Suprapubic skin (tissue), 4 donors: ENCODE data around the gene SSR2. TPM values are rescaled to one million over a fixed set of nuclear protein-coding genes. Genes with fewer than 3 reads are reported as not detected.

Source experiments
- DNase-seq, 2 donors: peaks; one replicate each; pipeline ENCODE4 v3.0.0-alpha.2; 2019; ENCODE audit warnings: low spot score in 2 of 2
- H3K27ac ChIP-seq: fragments of 200-600 bp; sonication (generic); one replicate; pipeline ENCODE4 v1.5.1; 2019
- H3K27me3 ChIP-seq: fragments of 200-600 bp; sonication (generic); one replicate; pipeline ENCODE4 v1.5.1; 2019
- H3K36me3 ChIP-seq: fragments of 200-600 bp; sonication (generic); one replicate; pipeline ENCODE4 v1.5.1; 2019
- H3K4me1 ChIP-seq: fragments of 200-600 bp; sonication (generic); one replicate; pipeline ENCODE4 v1.5.1; 2019
- H3K4me3 ChIP-seq: fragments of 200-600 bp; sonication (generic); one replicate; pipeline ENCODE4 v1.5.1; 2019; ENCODE audit warnings: mild to moderate bottlenecking
- H3K9me3 ChIP-seq: fragments of 200-600 bp; sonication (generic); one replicate; pipeline ENCODE4 v1.5.1; 2019
- EP300 ChIP-seq: sonication (generic); formaldehyde crosslinking; IDR thresholded peaks from one replicate; pipeline ENCODE4 v1.6.1; 2017; ENCODE audit warnings: antibody characterized with exemption
- POLR2A ChIP-seq, 2 donors: fragments of 450-650 bp; IDR thresholded peaks; one replicate each; pipeline ENCODE4 v1.6.1; 2017; ENCODE audit warnings: antibody characterized with exemption in 2 of 2, mild to moderate bottlenecking in 2 of 2, moderate library complexity in 2 of 2
- POLR2AphosphoS5 ChIP-seq, 3 donors: sonication (generic); formaldehyde crosslinking; IDR thresholded peaks; one replicate each; pipeline ENCODE4 v1.6.1; 2017; ENCODE audit warnings: antibody characterized with exemption in 3 of 3
- WGBS: methylation state at CpG from one replicate; pipeline ENCODE4 v1.1.5; 2018; 5-methylcytosine and 5-hydroxymethylcytosine counted together
- total RNA-seq, 4 donors: library from RNA; depleted of rRNA; stranded (reverse); fragments of >200 nt; gene quantifications; one replicate each; pipeline ENCODE4 v1.1.0, GENCODE V29; 2016
- TF ChIP-seq, protein P1 (sequence below), 2 donors: fragments of 200-600 bp in 1 of 2; fragments of 450-650 bp in 1 of 2; sonication (generic) in 1 of 2; IDR thresholded peaks; one replicate each; pipeline ENCODE4 v1.5.1; 2016 to 2019; ENCODE audit warnings: antibody characterized with exemption in 2 of 2, mild to moderate bottlenecking in 1 of 2, moderate library complexity in 1 of 2

Gene SSR2
- total RNA-seq, 4 donors from 2014 or later = 160 to 278 (median 240) TPM

DNA sequence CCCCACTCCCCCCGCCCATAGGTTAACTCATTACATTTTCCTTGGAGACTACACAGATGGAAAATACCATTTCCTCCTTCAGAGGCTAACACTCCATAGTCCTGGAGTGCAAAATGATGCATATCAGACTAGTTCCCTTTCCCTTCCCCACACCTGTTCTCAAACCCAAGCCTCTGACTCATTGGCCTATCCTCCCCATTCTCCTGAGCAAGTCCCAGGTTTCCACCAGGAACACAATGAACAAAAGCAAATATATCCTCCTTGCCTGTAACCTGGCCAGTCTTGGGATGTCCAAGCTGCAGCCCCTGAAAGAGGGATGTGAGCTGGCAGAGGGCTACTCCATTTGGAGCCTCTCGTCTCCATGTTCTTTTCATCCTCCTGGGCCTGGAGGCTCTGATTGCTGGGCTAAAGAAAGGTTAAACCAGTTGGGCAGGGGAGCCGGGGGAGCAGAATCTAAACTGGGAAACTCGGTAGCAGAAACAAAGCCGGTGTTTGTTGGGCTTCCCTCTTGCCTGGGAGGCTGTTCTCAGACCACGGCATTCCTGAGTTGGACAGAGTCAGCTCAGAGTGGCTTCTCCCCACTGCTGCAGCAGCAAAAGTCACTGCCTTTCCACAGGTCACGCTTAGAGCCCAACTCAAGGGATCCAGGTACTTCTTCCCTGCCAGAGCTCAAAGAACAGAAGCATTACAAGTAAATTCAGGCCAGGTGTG is 13.9 kb downstream of the SSR2 start:
- H3K4me1 ChIP-seq = peaks cover 6% of the 10 kb centered on the region
- peak overlapping the region; percentile 31 for H3K27ac ChIP-seq
- no peak overlapping the region for H3K4me3 ChIP-seq
- TF ChIP-seq, protein P1, sequence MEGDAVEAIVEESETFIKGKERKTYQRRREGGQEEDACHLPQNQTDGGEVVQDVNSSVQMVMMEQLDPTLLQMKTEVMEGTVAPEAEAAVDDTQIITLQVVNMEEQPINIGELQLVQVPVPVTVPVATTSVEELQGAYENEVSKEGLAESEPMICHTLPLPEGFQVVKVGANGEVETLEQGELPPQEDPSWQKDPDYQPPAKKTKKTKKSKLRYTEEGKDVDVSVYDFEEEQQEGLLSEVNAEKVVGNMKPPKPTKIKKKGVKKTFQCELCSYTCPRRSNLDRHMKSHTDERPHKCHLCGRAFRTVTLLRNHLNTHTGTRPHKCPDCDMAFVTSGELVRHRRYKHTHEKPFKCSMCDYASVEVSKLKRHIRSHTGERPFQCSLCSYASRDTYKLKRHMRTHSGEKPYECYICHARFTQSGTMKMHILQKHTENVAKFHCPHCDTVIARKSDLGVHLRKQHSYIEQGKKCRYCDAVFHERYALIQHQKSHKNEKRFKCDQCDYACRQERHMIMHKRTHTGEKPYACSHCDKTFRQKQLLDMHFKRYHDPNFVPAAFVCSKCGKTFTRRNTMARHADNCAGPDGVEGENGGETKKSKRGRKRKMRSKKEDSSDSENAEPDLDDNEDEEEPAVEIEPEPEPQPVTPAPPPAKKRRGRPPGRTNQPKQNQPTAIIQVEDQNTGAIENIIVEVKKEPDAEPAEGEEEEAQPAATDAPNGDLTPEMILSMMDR (IDR thresholded peaks at IDR 0.05) = no peak
- no peak for TF ChIP-seq POLR2AphosphoS5 (IDR thresholded peaks at IDR 0.05)
- no peaks in the 10 kb centered on the region for H3K27me3 ChIP-seq
- 75% methylated on average over 2 of the region's 7 CpGs for WGBS
- H3K9me3 ChIP-seq = no peaks in the 10 kb centered on the region
- H3K36me3 ChIP-seq = peaks cover 43% of the 10 kb centered on the region
- DNase-seq = no peak

DNA sequence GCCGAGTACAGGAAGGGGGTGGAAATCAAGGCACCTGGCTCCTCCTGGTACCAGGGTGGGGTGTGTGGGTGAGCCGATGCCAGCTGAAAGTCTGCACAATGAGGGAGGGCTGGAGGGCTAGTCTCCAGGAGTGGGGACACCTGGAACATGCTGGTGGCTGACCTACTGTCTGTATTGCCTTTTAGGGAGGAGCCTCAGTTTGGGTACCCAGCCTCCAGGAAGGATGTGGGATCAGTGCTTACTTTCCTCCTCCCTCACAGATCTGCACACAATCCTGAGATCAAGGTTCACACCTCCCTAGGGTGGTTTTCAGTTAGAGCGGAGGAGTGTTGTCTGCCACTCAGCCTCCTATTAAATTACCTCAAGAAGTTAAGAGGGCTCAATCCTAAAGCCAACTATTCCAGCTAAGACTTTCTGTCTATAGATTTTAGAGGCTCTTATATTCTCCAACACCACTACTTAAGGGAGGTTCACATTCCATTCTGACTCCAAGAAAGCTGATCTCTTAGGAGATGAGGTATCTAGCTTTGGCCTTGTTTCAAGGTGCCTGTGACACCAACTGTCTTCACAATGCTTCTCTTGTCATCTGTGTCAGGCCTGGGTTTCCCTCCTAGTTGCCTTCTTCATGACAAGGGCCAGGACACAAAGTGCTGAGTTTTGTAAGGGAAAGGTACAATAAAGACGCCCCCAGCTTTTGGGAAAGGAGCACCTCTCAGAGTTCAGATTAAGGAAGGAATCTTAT is 15.7 kb downstream of the SSR2 start:
- no peak for DNase-seq
- WGBS = 75% methylated on average over 4 of the region's 4 CpGs
- TF ChIP-seq POLR2A (IDR thresholded peaks at IDR 0.05) = no peak
- TF ChIP-seq, protein P1 (IDR thresholded peaks at IDR 0.05) = no peak
- no peak for TF ChIP-seq EP300
- TF ChIP-seq POLR2AphosphoS5 (IDR thresholded peaks at IDR 0.05) = no peak
- Histone ChIP-seq H3K27me3 (no peaks in the 10 kb centered on the region), H3K36me3 (peaks cover 25% of the 10 kb centered on the region), H3K27ac (no peak overlapping the region), H3K4me3 (no peak overlapping the region), H3K4me1 (peaks cover 18% of the 10 kb centered on the region), H3K9me3 (no peaks in the 10 kb centered on the region)

DNA sequence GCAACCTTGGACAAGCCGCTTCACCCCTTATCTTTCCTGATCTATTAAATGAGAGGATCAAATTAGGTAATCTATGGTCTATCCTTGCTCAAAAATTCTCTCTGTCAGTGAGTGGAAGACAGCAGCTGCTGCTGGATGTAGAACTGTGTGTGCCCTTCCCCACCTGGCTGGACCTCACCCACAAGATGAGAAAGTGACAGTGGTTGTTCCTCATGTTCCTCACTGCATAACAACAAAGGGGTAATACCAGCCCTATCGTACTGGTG is 16.9 kb downstream of the SSR2 start:
- no peak for DNase-seq
- TF ChIP-seq EP300 (no peak), POLR2AphosphoS5 (IDR thresholded peaks at IDR 0.05) (no peak), POLR2A (IDR thresholded peaks at IDR 0.05) (no peak)
- TF ChIP-seq, protein P1 (IDR thresholded peaks at IDR 0.05) = no peak
- H3K4me3 ChIP-seq = no peak overlapping the region
- no peaks in the 10 kb centered on the region for H3K27me3 ChIP-seq
- no peak overlapping the region for H3K27ac ChIP-seq
- H3K36me3 ChIP-seq = peaks cover 14% of the 10 kb centered on the region
- no peaks in the 10 kb centered on the region for H3K9me3 ChIP-seq
- 74% methylated on average over 2 of the region's 2 CpGs for whole genome bisulfite sequencing
- H3K4me1 ChIP-seq = peaks cover 18% of the 10 kb centered on the region

DNA sequence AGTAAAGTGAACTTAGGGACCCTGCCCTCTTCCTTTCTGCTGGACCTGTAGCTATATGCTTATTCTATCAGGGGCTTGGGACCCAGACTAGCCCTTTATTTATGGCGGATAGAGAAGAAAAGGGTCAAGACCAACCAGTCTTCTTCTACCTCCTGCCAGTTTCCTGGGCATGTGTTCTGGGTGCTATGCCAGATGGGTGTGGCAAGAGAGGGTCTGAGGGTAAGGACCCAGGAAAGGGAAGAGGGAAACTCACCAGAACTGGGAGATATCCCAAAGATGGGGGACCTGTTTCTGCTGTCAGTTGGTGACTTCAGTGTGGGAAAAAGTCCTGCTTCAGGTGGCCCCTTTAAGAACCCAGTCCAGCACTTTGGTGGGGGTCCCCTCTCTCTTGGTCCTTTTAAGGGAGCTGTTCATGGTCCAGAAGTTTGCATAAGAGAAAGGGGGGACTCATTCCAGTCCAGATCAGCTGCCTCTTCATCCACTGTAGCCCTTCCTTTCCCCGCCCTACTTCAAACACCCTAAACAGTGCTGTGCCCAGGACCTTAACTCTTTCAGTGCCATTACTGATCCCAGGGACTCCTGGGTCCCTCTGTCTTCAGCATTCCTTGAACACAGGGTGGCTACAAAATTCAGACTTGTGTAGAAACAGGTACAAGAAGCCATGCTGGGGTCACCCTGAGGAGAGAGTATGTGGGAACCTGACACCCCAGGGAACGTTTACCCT is 18.4 kb downstream of the SSR2 start:
- 58% methylated on average over 3 of the region's 3 CpGs for WGBS
- H3K4me3 ChIP-seq = no peak overlapping the region
- H3K27me3 ChIP-seq = no peaks in the 10 kb centered on the region
- TF ChIP-seq, protein P1 (IDR thresholded peaks at IDR 0.05) = no peak
- TF ChIP-seq POLR2AphosphoS5 (IDR thresholded peaks at IDR 0.05) (no peak), POLR2A (IDR thresholded peaks at IDR 0.05) (no peak), EP300 (no peak)
- H3K9me3 ChIP-seq = no peaks in the 10 kb centered on the region
- peaks cover 18% of the 10 kb centered on the region for H3K4me1 ChIP-seq
- H3K36me3 ChIP-seq = peaks cover 6% of the 10 kb centered on the region
- DNase-seq = no peak
- H3K27ac ChIP-seq = no peak overlapping the region

DNA sequence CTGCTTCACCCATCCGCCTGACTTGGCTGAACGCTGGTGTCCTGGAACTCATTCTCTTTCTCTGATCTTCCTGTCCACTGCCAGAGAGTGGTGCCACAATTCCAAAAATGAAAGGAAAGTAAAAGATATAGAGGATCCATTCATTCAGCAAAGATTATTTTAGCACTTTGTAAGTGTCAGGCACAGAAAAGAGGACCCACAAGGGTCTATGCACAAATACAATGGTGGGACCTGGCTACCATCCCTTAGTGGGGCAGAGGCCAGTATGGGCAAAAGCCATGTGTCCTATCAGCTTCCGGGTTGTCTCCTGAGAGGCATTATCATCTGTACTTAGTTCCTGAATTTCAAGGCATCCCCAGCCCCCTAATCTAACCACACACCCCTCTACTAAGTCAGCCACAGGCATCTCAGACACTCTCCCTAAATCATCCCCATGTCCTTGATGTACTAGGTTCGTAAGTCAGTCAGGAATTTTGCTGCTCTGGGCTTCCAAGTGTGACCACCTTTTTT is 19.0 kb downstream of the SSR2 start:
- TF ChIP-seq POLR2A (IDR thresholded peaks at IDR 0.05) = no peak
- no peak for TF ChIP-seq POLR2AphosphoS5 (IDR thresholded peaks at IDR 0.05)
- TF ChIP-seq, protein P1 (IDR thresholded peaks at IDR 0.05) = no peak
- TF ChIP-seq EP300 = no peak
- 46% methylated on average over 4 of the region's 4 CpGs for WGBS
- no peak overlapping the region for H3K4me3 ChIP-seq
- no peaks in the 10 kb centered on the region for H3K27me3 ChIP-seq
- no peaks in the 10 kb centered on the region for H3K9me3 ChIP-seq
- no peak for DNase-seq
- no peaks in the 10 kb centered on the region for H3K36me3 ChIP-seq
- H3K27ac ChIP-seq = peak overlapping the region; percentile 1
- peaks cover 18% of the 10 kb centered on the region for H3K4me1 ChIP-seq
